Measurements from ENCODE around the gene CWH43.

The CWH43 gene

GRCh38 chr4:48985976-48986653, at the start of gene CWH43:
Gene CWH43, plus strand, starts transcription at chr4:48986275. Its CDS starts 155 bp downstream, at chr4:48986430.
- TF ChIP-seq, protein P1, sequence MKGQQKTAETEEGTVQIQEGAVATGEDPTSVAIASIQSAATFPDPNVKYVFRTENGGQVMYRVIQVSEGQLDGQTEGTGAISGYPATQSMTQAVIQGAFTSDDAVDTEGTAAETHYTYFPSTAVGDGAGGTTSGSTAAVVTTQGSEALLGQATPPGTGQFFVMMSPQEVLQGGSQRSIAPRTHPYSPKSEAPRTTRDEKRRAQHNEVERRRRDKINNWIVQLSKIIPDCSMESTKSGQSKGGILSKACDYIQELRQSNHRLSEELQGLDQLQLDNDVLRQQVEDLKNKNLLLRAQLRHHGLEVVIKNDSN (IDR thresholded peaks at IDR 0.05) = no peak
- no peak for TF ChIP-seq TCF12 (IDR thresholded peaks at IDR 0.05; ENCODE audit: low read depth)
- no peak for TF ChIP-seq NFIC (IDR thresholded peaks at IDR 0.05)
- no peak for TF ChIP-seq ZBTB7A (IDR thresholded peaks at IDR 0.05; ENCODE audit: low read depth)
- TF ChIP-seq TAF1 (IDR thresholded peaks at IDR 0.05; ENCODE audit: low read depth) = no peak
- no peak for TF ChIP-seq FOXM1 (IDR thresholded peaks at IDR 0.05; ENCODE audit: borderline replicate concordance, low read depth)
- no peak for TF ChIP-seq EGR1 (IDR thresholded peaks at IDR 0.05)
- TF ChIP-seq, protein P2, sequence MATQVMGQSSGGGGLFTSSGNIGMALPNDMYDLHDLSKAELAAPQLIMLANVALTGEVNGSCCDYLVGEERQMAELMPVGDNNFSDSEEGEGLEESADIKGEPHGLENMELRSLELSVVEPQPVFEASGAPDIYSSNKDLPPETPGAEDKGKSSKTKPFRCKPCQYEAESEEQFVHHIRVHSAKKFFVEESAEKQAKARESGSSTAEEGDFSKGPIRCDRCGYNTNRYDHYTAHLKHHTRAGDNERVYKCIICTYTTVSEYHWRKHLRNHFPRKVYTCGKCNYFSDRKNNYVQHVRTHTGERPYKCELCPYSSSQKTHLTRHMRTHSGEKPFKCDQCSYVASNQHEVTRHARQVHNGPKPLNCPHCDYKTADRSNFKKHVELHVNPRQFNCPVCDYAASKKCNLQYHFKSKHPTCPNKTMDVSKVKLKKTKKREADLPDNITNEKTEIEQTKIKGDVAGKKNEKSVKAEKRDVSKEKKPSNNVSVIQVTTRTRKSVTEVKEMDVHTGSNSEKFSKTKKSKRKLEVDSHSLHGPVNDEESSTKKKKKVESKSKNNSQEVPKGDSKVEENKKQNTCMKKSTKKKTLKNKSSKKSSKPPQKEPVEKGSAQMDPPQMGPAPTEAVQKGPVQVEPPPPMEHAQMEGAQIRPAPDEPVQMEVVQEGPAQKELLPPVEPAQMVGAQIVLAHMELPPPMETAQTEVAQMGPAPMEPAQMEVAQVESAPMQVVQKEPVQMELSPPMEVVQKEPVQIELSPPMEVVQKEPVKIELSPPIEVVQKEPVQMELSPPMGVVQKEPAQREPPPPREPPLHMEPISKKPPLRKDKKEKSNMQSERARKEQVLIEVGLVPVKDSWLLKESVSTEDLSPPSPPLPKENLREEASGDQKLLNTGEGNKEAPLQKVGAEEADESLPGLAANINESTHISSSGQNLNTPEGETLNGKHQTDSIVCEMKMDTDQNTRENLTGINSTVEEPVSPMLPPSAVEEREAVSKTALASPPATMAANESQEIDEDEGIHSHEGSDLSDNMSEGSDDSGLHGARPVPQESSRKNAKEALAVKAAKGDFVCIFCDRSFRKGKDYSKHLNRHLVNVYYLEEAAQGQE (IDR thresholded peaks at IDR 0.05; ENCODE audit: low read depth) = no peak
- no peak for TF ChIP-seq EP300 (IDR thresholded peaks at IDR 0.05; ENCODE audit: borderline replicate concordance)
- no peak for TF ChIP-seq CEBPB (IDR thresholded peaks at IDR 0.05)
- no peak for TF ChIP-seq RAD21 (IDR thresholded peaks at IDR 0.05; ENCODE audit: low read depth)
- no peak for TF ChIP-seq CREB1 (IDR thresholded peaks at IDR 0.05; ENCODE audit: low read depth)
- TF ChIP-seq, protein P3, sequence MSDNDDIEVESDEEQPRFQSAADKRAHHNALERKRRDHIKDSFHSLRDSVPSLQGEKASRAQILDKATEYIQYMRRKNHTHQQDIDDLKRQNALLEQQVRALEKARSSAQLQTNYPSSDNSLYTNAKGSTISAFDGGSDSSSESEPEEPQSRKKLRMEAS (IDR thresholded peaks at IDR 0.05) = no peak
- no peak for TF ChIP-seq TEAD4 (IDR thresholded peaks at IDR 0.05)
- no peak for TF ChIP-seq YY1 (IDR thresholded peaks at IDR 0.05; ENCODE audit: low read depth)

- TF ChIP-seq RAD21 (IDR thresholded peaks at IDR 0.05; ENCODE audit: low read depth) (no peak), TAF1 (IDR thresholded peaks at IDR 0.05; ENCODE audit: low read depth) (no peak), EP300 (IDR thresholded peaks at IDR 0.05; ENCODE audit: borderline replicate concordance) (no peak), YY1 (IDR thresholded peaks at IDR 0.05; ENCODE audit: low read depth) (no peak), NFIC (IDR thresholded peaks at IDR 0.05) (no peak), CEBPB (IDR thresholded peaks at IDR 0.05) (no peak), TCF12 (IDR thresholded peaks at IDR 0.05; ENCODE audit: low read depth) (no peak), EGR1 (IDR thresholded peaks at IDR 0.05) (no peak), ZBTB7A (IDR thresholded peaks at IDR 0.05; ENCODE audit: low read depth) (no peak), FOXM1 (IDR thresholded peaks at IDR 0.05; ENCODE audit: borderline replicate concordance, low read depth) (no peak), TEAD4 (IDR thresholded peaks at IDR 0.05) (no peak), CREB1 (IDR thresholded peaks at IDR 0.05; ENCODE audit: low read depth) (no peak)
- TF ChIP-seq, protein P1 (IDR thresholded peaks at IDR 0.05) = no peak
- TF ChIP-seq, protein P3 (IDR thresholded peaks at IDR 0.05) = no peak
- TF ChIP-seq, protein P2 (IDR thresholded peaks at IDR 0.05; ENCODE audit: low read depth) = no peak
Observed at GRCh38 chr4:48937033-48937432, 49.0 kb upstream of the CWH43 start.

GRCh38 chr4:48938831-48939230, 47.2 kb upstream of the CWH43 start:
- TF ChIP-seq YY1 (IDR thresholded peaks at IDR 0.05; ENCODE audit: low read depth) = no peak
- no peak for TF ChIP-seq NFIC (IDR thresholded peaks at IDR 0.05)
- no peak for TF ChIP-seq ZBTB7A (IDR thresholded peaks at IDR 0.05; ENCODE audit: low read depth)
- no peak for TF ChIP-seq RAD21 (IDR thresholded peaks at IDR 0.05; ENCODE audit: low read depth)
- TF ChIP-seq CEBPB (IDR thresholded peaks at IDR 0.05) = no peak

GRCh38 chr4:48939785-48940184, 46.3 kb upstream of the CWH43 start:
- TF ChIP-seq EP300 (IDR thresholded peaks at IDR 0.05; ENCODE audit: borderline replicate concordance) = peak; percentile 71; the same call in 1 of the 2 replicates
- peak; percentile 82 for TF ChIP-seq NFIC (IDR thresholded peaks at IDR 0.05)
- TF ChIP-seq CREB1 (IDR thresholded peaks at IDR 0.05; ENCODE audit: low read depth) = no peak
- TF ChIP-seq, protein P1 (IDR thresholded peaks at IDR 0.05) = no peak
- TF ChIP-seq EGR1 (IDR thresholded peaks at IDR 0.05) = no peak
- TF ChIP-seq, protein P3 (IDR thresholded peaks at IDR 0.05) = peak; percentile 41; the same call in 1 of the 2 replicates
- no peak for TF ChIP-seq TAF1 (IDR thresholded peaks at IDR 0.05; ENCODE audit: low read depth)
- TF ChIP-seq TEAD4 (IDR thresholded peaks at IDR 0.05) = peak; percentile 81
- TF ChIP-seq YY1 (IDR thresholded peaks at IDR 0.05; ENCODE audit: low read depth) = peak; percentile 69; the same call in 1 of the 2 replicates
- TF ChIP-seq FOXM1 (IDR thresholded peaks at IDR 0.05; ENCODE audit: borderline replicate concordance, low read depth) = no peak
- TF ChIP-seq RAD21 (IDR thresholded peaks at IDR 0.05; ENCODE audit: low read depth) = no peak
- TF ChIP-seq CEBPB (IDR thresholded peaks at IDR 0.05) = peak; percentile 57; the same call in 1 of the 2 replicates
- TF ChIP-seq, protein P2 (IDR thresholded peaks at IDR 0.05; ENCODE audit: low read depth) = no peak
- TF ChIP-seq ZBTB7A (IDR thresholded peaks at IDR 0.05; ENCODE audit: low read depth) = no peak
- peak; percentile 76 for TF ChIP-seq TCF12 (IDR thresholded peaks at IDR 0.05; ENCODE audit: low read depth)
